CD14-positive monocyte (primary cell): ENCODE results near the gene TFPI. TPM values are rescaled to one million over a fixed set of nuclear protein-coding genes. Genes with fewer than 3 reads are reported as not detected.
A peak's percentile ranks its signal among the peaks of the same experiment; 100 is the strongest.
"Not testable (repeated sequence)": the region's sequence is repeated elsewhere in the genome, so short reads cannot be mapped to it uniquely, and the experiment has no call there.

Source experiments
- DNase-seq, 3 donors: peaks; one replicate each; pipeline ENCODE4 v3.0.0-alpha.2; 2011 to 2022
- H2AFZ ChIP-seq: 2 replicates; pipeline ENCODE4 v1.6.0; 2012; ENCODE audit warnings: mild to moderate bottlenecking, low read depth, low read length, inconsistent platforms; ENCODE audit not compliant: insufficient read depth, poor library complexity, severe bottlenecking
- H3K27ac ChIP-seq, 2 donors: 1 replicate in 1 of 2; 2 replicates in 1 of 2; pipeline ENCODE4 v1.5.1; 2012 to 2013; ENCODE audit warnings: low read length in 2 of 2, control low read depth in 1 of 2, inconsistent platforms in 1 of 2, low read depth in 1 of 2, mild to moderate bottlenecking in 1 of 2
- H3K27me3 ChIP-seq, 2 donors: one replicate each; pipeline versions ENCODE4 v1.6.0 to v1.6.1; 2011 to 2013; ENCODE audit warnings: low read length in 2 of 2; ENCODE audit not compliant: control insufficient read depth in 2 of 2, insufficient read depth in 2 of 2
- H3K36me3 ChIP-seq, 2 donors: replicated peaks in 1 of 2; 1 replicate in 1 of 2; 2 replicates in 1 of 2; pipeline versions ENCODE4 v1.5.1 to v1.6.1; 2012 to 2013; ENCODE audit warnings: low read length in 2 of 2, control low read depth in 1 of 2, inconsistent platforms in 1 of 2, mild to moderate bottlenecking in 1 of 2; ENCODE audit not compliant: insufficient read depth in 2 of 2, control insufficient read depth in 1 of 2
- H3K4me1 ChIP-seq, 2 donors: 1 replicate in 1 of 2; 2 replicates in 1 of 2; pipeline versions ENCODE4 v1.5.1 to v1.6.1; 2012 to 2013; ENCODE audit warnings: low read length in 2 of 2, control low read depth in 1 of 2, inconsistent platforms in 1 of 2, mild to moderate bottlenecking in 1 of 2, moderate library complexity in 1 of 2; ENCODE audit not compliant: insufficient read depth in 2 of 2, control insufficient read depth in 1 of 2
- H3K4me2 ChIP-seq: replicated peaks from 2 replicates; pipeline ENCODE3; 2012; ENCODE audit warnings: low read length, moderate library complexity, mild to moderate bottlenecking; ENCODE audit not compliant: poor library complexity, severe bottlenecking; ENCODE audit errors: extremely low read depth
- H3K4me3 ChIP-seq, 3 experiments: fragments of 200-600 bp in 1 of 3; sonication (generic) in 1 of 3; replicated peaks in 1 of 3; 1 replicate in 2 of 3; 2 replicates in 1 of 3; pipeline ENCODE4 v1.5.1; 2011 to 2013; ENCODE audit warnings: low read length in 3 of 3, mild to moderate bottlenecking in 3 of 3, control low read depth in 2 of 3, low read depth in 2 of 3, inconsistent platforms in 1 of 3, moderate library complexity in 1 of 3
- H3K79me2 ChIP-seq: 2 replicates; pipeline ENCODE4 v1.6.0; 2012; ENCODE audit warnings: mild to moderate bottlenecking, control low read depth, inconsistent platforms, low read length, moderate library complexity; ENCODE audit not compliant: insufficient read depth
- H3K9ac ChIP-seq: 2 replicates; pipeline ENCODE4 v1.6.0; 2017; ENCODE audit warnings: low read length, mild to moderate bottlenecking; ENCODE audit not compliant: insufficient read depth, poor library complexity, severe bottlenecking
- H3K9me3 ChIP-seq, 2 donors: replicated peaks in 1 of 2; 1 replicate in 1 of 2; 2 replicates in 1 of 2; pipeline versions ENCODE4 v1.5.1 to v1.6.1; 2012 to 2013; ENCODE audit warnings: low read length in 2 of 2, control low read depth in 1 of 2; ENCODE audit not compliant: control insufficient read depth in 1 of 2, insufficient read depth in 1 of 2
- H4K20me1 ChIP-seq: 2 replicates; pipeline ENCODE4 v1.6.0; 2012; ENCODE audit warnings: mild to moderate bottlenecking, low read length, control low read depth, moderate library complexity; ENCODE audit not compliant: insufficient read depth
- H3K27ac Mint-ChIP-seq, 7 donors: one replicate each; pipeline ENCODE4 v1.8.0; 2020; ENCODE audit warnings: mild to moderate bottlenecking in 7 of 7, mixed read lengths in 7 of 7, moderate library complexity in 6 of 7, inconsistent platforms in 2 of 7
- H3K27me3 Mint-ChIP-seq, 3 donors: one replicate each; pipeline ENCODE4 v1.8.0; 2021 to 2022; ENCODE audit warnings: low read depth in 3 of 3, mild to moderate bottlenecking in 3 of 3, mixed read lengths in 3 of 3, moderate library complexity in 3 of 3, inconsistent platforms in 1 of 3
- H3K36me3 Mint-ChIP-seq, 2 donors: one replicate each; pipeline ENCODE4 v1.8.0; 2020; ENCODE audit warnings: mixed read lengths in 2 of 2, inconsistent platforms in 1 of 2, mild to moderate bottlenecking in 1 of 2
- H3K4me1 Mint-ChIP-seq: one replicate; pipeline ENCODE4 v1.8.0; 2020; ENCODE audit warnings: mild to moderate bottlenecking, mixed read lengths
- H3K4me3 Mint-ChIP-seq, 2 donors: one replicate each; pipeline ENCODE4 v1.8.0; 2020; ENCODE audit warnings: mild to moderate bottlenecking in 2 of 2, mixed read lengths in 2 of 2, moderate library complexity in 1 of 2
- H3K9me3 Mint-ChIP-seq, 7 donors: one replicate each; pipeline ENCODE4 v1.8.0; 2020 to 2022; ENCODE audit warnings: mixed read lengths in 7 of 7, mild to moderate bottlenecking in 6 of 7, moderate library complexity in 6 of 7, inconsistent platforms in 2 of 7
- WGBS: methylation state at CpG from one replicate; pipeline ENCODE4 v1.1.5; 2013; ENCODE audit warnings: missing lambda C conversion rate; ENCODE audit not compliant: insufficient coverage; 5-methylcytosine and 5-hydroxymethylcytosine counted together
- intact Hi-C, 2 donors: fragments of 100-400 bp; cut with micrococcal nuclease; formaldehyde crosslinking; loops; one replicate each; pipeline versions ENCODE4 v1.15.0 to v1.15.1; 2023
- polyA plus RNA-seq, 3 donors: library from polyadenylated mRNA; depleted of rRNA in 1 of 3; unstranded in 2 of 3; stranded (reverse) in 1 of 3; fragments of 300-500 nt in 2 of 3; fragments of >200 nt in 1 of 3; fragmentation: Illumina TruSeq in 2 of 3; gene quantifications; 1 replicate in 2 of 3; 2 replicates in 1 of 3; pipeline ENCODE4 v1.2.3, GENCODE V29; 2012 to 2021
- TF ChIP-seq, protein P1 (sequence below): fragments of 200-600 bp; IDR thresholded peaks from one replicate; pipeline ENCODE4 v1.8.0; 2022; ENCODE audit warnings: antibody characterized with exemption, mild to moderate bottlenecking

Gene TFPI
- polyA plus RNA-seq, 3 donors = 0.46 TPM; not detected in 2

DNA sequence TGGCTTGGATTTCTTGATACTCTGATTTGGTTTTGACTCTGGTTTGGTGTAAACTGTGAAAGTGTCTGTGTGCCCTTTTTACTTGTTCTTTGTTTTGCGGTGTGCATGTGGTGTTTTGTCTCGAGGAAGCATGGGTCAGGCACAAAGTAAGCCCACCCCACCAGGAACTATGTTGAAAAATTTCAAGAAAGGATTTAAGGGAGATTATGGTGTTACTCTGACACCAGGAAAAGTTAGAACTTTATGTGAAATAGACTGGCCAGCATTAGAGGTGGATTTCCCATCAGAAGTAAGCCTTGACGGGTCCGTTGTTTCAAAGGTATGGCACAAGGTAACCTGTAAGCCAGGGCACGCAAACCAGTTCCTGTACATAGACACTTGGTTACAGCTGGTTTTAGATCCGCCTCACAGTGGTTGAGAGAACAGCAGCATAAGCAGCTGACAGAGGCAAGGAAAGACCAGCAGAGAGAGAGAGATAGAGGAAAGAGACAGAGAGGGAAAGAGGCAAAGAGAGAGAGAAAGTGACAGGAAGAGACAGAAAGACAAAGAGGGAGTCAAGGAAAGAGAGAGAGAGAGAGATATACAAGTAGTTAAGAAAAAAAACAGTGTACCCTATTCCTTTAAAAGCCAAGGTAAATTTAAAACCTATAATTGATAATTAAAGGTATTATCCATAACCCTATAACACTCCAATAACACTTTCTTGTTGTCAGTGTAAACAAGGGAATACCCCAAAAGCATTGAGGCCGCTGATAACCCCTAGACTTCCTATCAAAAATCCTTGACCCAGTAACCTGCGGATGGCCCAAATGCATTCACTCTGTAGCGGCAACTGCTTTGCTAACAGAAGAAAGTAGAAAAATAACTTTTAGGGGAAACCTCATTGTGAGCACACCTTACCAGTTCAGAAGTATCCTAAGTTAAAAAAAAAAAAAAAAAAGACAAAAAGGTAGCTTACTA, 42.6 kb downstream of the TFPI start:
- intact Hi-C loops = no loop called here
- H3K9me3 Mint-ChIP-seq = peaks cover 0 to 14% (median 5%) of the 10 kb centered on the region in 7 donors
- WGBS = 73% methylated on average over 4 of the region's 9 CpGs

DNA sequence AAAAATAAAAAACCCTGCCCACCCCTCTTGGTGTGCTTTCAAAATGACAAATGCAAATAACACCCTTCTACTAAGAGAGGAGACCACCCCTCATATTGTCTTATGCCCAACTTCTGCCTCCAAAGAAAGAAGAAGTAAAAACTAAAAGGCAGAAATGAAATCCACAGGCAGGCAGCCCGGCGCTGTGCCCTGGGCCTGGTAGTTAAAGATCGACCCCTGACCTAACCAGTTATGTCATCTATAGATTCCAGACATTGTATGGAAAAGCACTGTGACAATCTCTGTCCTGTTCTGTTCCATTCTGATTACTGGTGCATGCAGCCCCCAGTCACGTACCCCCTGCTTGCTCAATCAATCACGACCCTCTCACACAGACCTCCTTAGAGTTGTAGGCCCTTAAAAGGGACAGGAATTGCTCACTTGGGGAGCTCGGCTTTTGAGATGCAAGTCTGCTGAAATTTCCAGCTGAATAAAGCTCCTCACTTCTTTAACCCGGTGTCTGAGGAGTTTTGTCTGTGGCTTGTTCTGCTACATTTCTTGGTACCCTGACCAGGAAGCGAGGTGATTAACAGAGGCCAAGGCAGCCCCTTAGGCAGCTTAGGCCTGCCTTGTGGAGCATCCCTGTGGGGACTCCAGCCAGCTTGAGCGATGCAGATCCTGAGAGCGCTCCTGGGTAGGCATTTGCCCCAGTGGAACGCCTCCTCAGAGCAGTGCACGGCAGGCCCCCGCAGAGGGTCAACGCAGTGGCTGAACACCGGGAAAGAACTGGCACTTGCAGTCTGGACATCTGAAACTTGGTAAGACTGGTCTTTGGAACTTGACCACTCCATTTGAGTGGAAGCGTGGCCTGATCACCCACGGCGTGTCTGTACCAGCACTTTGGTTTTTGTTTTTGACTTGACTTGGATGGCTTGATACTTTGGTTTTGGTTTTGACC, 43.5 kb downstream of the TFPI start:
- DNase-seq, H3K27ac ChIP-seq, H3K36me3 ChIP-seq, H4K20me1 ChIP-seq, H3K4me2 ChIP-seq, H3K9ac ChIP-seq, H3K9me3 ChIP-seq, intact Hi-C loops, H3K4me3 Mint-ChIP-seq, H3K36me3 Mint-ChIP-seq, H3K4me1 ChIP-seq, H3K27me3 Mint-ChIP-seq, H3K79me2 ChIP-seq, H3K27me3 ChIP-seq, H3K4me3 ChIP-seq: not testable (repeated sequence)
- Mint-ChIP-seq H3K4me1 (peaks cover 15% of the 10 kb centered on the region), H3K9me3 (peaks cover 0 to 14% (median 2%) of the 10 kb centered on the region in 7 donors), H3K27ac (peak overlapping the region in 4 of 7 donors; percentile 5 to 58 (median 42))
- H2AFZ ChIP-seq = peak overlapping the region; percentile 1
- 76% methylated on average over 15 of the region's 18 CpGs for WGBS

More for the DNA sequence above, 42.6 kb downstream of the TFPI start:
- H3K4me3 Mint-ChIP-seq = no peak overlapping the region
- H2AFZ ChIP-seq = no peak overlapping the region
- H3K36me3 Mint-ChIP-seq = no peaks in the 10 kb centered on the region
- peaks cover 0 to 2% (median 0%) of the 10 kb centered on the region in 3 donors for H3K27me3 Mint-ChIP-seq
- TF ChIP-seq, protein P1, sequence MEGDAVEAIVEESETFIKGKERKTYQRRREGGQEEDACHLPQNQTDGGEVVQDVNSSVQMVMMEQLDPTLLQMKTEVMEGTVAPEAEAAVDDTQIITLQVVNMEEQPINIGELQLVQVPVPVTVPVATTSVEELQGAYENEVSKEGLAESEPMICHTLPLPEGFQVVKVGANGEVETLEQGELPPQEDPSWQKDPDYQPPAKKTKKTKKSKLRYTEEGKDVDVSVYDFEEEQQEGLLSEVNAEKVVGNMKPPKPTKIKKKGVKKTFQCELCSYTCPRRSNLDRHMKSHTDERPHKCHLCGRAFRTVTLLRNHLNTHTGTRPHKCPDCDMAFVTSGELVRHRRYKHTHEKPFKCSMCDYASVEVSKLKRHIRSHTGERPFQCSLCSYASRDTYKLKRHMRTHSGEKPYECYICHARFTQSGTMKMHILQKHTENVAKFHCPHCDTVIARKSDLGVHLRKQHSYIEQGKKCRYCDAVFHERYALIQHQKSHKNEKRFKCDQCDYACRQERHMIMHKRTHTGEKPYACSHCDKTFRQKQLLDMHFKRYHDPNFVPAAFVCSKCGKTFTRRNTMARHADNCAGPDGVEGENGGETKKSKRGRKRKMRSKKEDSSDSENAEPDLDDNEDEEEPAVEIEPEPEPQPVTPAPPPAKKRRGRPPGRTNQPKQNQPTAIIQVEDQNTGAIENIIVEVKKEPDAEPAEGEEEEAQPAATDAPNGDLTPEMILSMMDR = no peak
- H3K27ac Mint-ChIP-seq = no peak overlapping the region
- peaks cover 15% of the 10 kb centered on the region for H3K4me1 Mint-ChIP-seq
- no peak overlapping the region for H3K4me2 ChIP-seq
- no peak overlapping the region for H3K27ac ChIP-seq
- no peaks in the 10 kb centered on the region for H3K79me2 ChIP-seq
- H3K4me1 ChIP-seq = peaks cover 0 to 6% of the 10 kb centered on the region in 2 donors
- peaks cover 0 to 2% of the 10 kb centered on the region in 2 donors for H3K9me3 ChIP-seq
- H4K20me1 ChIP-seq = no peaks in the 10 kb centered on the region
- no peaks in the 10 kb centered on the region for H3K27me3 ChIP-seq
- no peaks in the 10 kb centered on the region for H3K36me3 ChIP-seq
- no peak for DNase-seq
- H3K4me3 ChIP-seq = no peak overlapping the region
- no peak overlapping the region for H3K9ac ChIP-seq
